HepG2 (cell line): ENCODE measurements around the gene MECR. TPM values are rescaled to one million over a fixed set of nuclear protein-coding genes. Genes with fewer than 3 reads are reported as not detected.

Source experiments
- CHD4 ChIP-seq: fragments of 200-600 bp; sonication (generic); IDR thresholded peaks from 2 replicates; pipeline ENCODE4 v1.7.0; 2017; ENCODE audit warnings: mild to moderate bottlenecking, low read length, borderline replicate concordance
- DMAP1 ChIP-seq: IDR thresholded peaks from 2 replicates; pipeline ENCODE4 v1.6.1; 2016
- ESRRA ChIP-seq: sonication (generic); formaldehyde crosslinking; IDR thresholded peaks from 2 replicates; pipeline ENCODE4 v1.5.1; 2020; ENCODE audit warnings: mild to moderate bottlenecking, low read depth, missing genetic modification reagents
- FOXA3 ChIP-seq: IDR thresholded peaks from 2 replicates; pipeline ENCODE4 v1.6.1; 2016; ENCODE audit warnings: missing genetic modification reagents, missing compliant biosample characterization
- FOXP4 ChIP-seq: sonication (generic); formaldehyde crosslinking; IDR thresholded peaks from 2 replicates; pipeline ENCODE4 v1.4.0; 2020; ENCODE audit warnings: missing genetic modification reagents
- GZF1 ChIP-seq: sonication (generic); formaldehyde crosslinking; IDR thresholded peaks from 2 replicates; pipeline ENCODE4 v1.5.1; 2020; ENCODE audit warnings: mild to moderate bottlenecking, missing genetic modification reagents
- KMT2A ChIP-seq: sonication (generic); formaldehyde crosslinking; IDR thresholded peaks from 2 replicates; pipeline ENCODE4 v1.4.0; 2020; ENCODE audit warnings: missing genetic modification reagents
- MIER3 ChIP-seq: IDR thresholded peaks from 2 replicates; pipeline ENCODE4 v1.6.1; 2016; ENCODE audit warnings: missing compliant biosample characterization, borderline replicate concordance
- NR2F6 ChIP-seq, 2 experiments: IDR thresholded peaks; 2 replicates each; pipeline ENCODE4 v1.6.1; 2016; ENCODE audit warnings: antibody characterized with exemption in 1 of 2, mild to moderate bottlenecking in 1 of 2
- PHF5A ChIP-seq: IDR thresholded peaks from one replicate; pipeline ENCODE4 v1.6.1; 2018; ENCODE audit warnings: low read depth, missing genetic modification reagents; ENCODE audit not compliant: unreplicated experiment
- PRDM10 ChIP-seq: sonication (generic); formaldehyde crosslinking; IDR thresholded peaks from 2 replicates; pipeline ENCODE4 v1.4.0; 2020; ENCODE audit warnings: low read depth, missing genetic modification reagents
- SOX6 ChIP-seq, 2 experiments: fragments of 450-650 bp in 1 of 2; sonication (generic) in 1 of 2; formaldehyde crosslinking in 1 of 2; IDR thresholded peaks; 2 replicates each; pipeline versions ENCODE4 v1.4.0 to v1.6.1; 2017 to 2020; ENCODE audit warnings: antibody characterized with exemption in 1 of 2, mild to moderate bottlenecking in 1 of 2, missing genetic modification reagents in 1 of 2
- TFE3 ChIP-seq: IDR thresholded peaks from 2 replicates; pipeline ENCODE4 v1.6.1; 2016
- TGIF2 ChIP-seq: IDR thresholded peaks from 2 replicates; pipeline ENCODE4 v1.6.1; 2016; ENCODE audit warnings: control low read depth, missing compliant biosample characterization
- ZBTB44 ChIP-seq: sonication (generic); formaldehyde crosslinking; IDR thresholded peaks from 2 replicates; pipeline ENCODE4 v1.4.0; 2020; ENCODE audit warnings: missing genetic modification reagents
- ZFP82 ChIP-seq: sonication (generic); formaldehyde crosslinking; IDR thresholded peaks from 2 replicates; pipeline ENCODE4 v1.5.1; 2020; ENCODE audit warnings: mild to moderate bottlenecking, missing genetic modification reagents, borderline replicate concordance
- ZNF331 ChIP-seq: sonication (generic); formaldehyde crosslinking; IDR thresholded peaks from 2 replicates; pipeline ENCODE4 v1.4.0; 2020; ENCODE audit warnings: missing genetic modification reagents
- ZNF383 ChIP-seq: sonication (generic); formaldehyde crosslinking; IDR thresholded peaks from 2 replicates; pipeline ENCODE4 v1.4.0; 2020; ENCODE audit warnings: missing genetic modification reagents, mild to moderate bottlenecking, borderline replicate concordance
- ZSCAN29 ChIP-seq: sonication (generic); formaldehyde crosslinking; conservative IDR thresholded peaks from 2 replicates; pipeline ENCODE4 v1.4.0; 2020; ENCODE audit warnings: mild to moderate bottlenecking, missing genetic modification reagents
- ZSCAN5A ChIP-seq: sonication (generic); formaldehyde crosslinking; IDR thresholded peaks from 2 replicates; pipeline ENCODE4 v1.8.0; 2022; ENCODE audit warnings: mild to moderate bottlenecking, missing genetic modification reagents, borderline replicate concordance
- polyA plus RNA-seq, 8 experiments: library from polyadenylated mRNA; depleted of rRNA in 3 of 8; stranded (reverse) in 7 of 8; unstranded in 1 of 8; fragments of >200 nt; fragmentation: Illumina TruSeq in 4 of 8; extraction: Trizol in 4 of 8; gene quantifications; 2 replicates each; pipeline versions ENCODE4 v1.2.1 to v1.2.3, GENCODE V29; 2011 to 2016; ENCODE audit warnings: low read depth in 4 of 8, missing spikeins in 1 of 8, mixed read lengths in 1 of 8; ENCODE audit not compliant: insufficient read depth in 1 of 8
- total RNA-seq, 5 experiments: library from RNA; depleted of rRNA; stranded (reverse); fragments of >200 nt; fragmentation: Illumina TruSeq; extraction: Trizol; gene quantifications; 2 replicates each; pipeline ENCODE4 v1.2.3, GENCODE V29; 2016; ENCODE audit warnings: low read depth in 1 of 5

MECR gene
- total and polyA plus RNA-seq, 2 of the 13 experiments (the other 11 are each of a cell fraction or from before 2014, with no cell fraction given): 18.8 to 24.9 TPM

- TF ChIP-seq ZBTB44 (CRISPR knock-in tag) (no peak), ZNF383 (CRISPR knock-in tag) (no peak), ZSCAN5A (CRISPR knock-in tag) (0 out of 2 replicates have a peak, but pooled peaks have one; percentile 23), FOXA3 (peak; percentile 75), TGIF2 (no peak), SOX6 (IDR thresholded peaks at IDR 0.05) (no peak), SOX6 (CRISPR knock-in tag; IDR thresholded peaks at IDR 0.05) (peak; percentile 76), PHF5A (CRISPR knock-in tag) (peak; percentile 18), PRDM10 (CRISPR knock-in tag) (no peak), CHD4 (peak; percentile 46; the same call in 1 of the 2 replicates), TFE3 (0 out of 2 replicates have a peak, but pooled peaks have one; percentile 18), NR2F6 (IDR thresholded peaks at IDR 0.05) (no peak), NR2F6 (CRISPR knock-in tag; IDR thresholded peaks at IDR 0.05) (peak; percentile 15; the same call in 1 of the 2 replicates), MIER3 (CRISPR knock-in tag) (peak; percentile 74; the same call in 1 of the 2 replicates), ZSCAN29 (CRISPR knock-in tag) (0 out of 2 replicates have a peak, but pooled peaks have one; percentile 13), KMT2A (CRISPR knock-in tag) (no peak), ESRRA (CRISPR knock-in tag) (no peak), GZF1 (CRISPR knock-in tag) (no peak), DMAP1 (CRISPR knock-in tag) (0 out of 2 replicates have a peak, but pooled peaks have one; percentile 32), FOXP4 (CRISPR knock-in tag) (peak; percentile 91), ZNF331 (peak; percentile 10; the same call in 1 of the 2 replicates), ZFP82 (CRISPR knock-in tag) (no peak)
Measured at GRCh38 chr1:29186252-29186651, 44.5 kb downstream of the MECR start (continued).
